HS-27A (cell line): Measurements from ENCODE around the gene LAMA5.

Experiments
- DNase-seq: peaks from one replicate; pipeline ENCODE4 v3.0.0-alpha.2; 2012; ENCODE audit warnings: low read depth, missing footprints

Gene LAMA5

GRCh38 chr20:62305149-62305764, 61.9 kb downstream of the LAMA5 start:
- DNase-seq, result no peak

- DNase-seq, result no peak
These were observed 62.6 kb downstream of the LAMA5 start for GRCh38 chr20:62304331-62305148.

- DNase-seq, result no peak
These were observed 63.5 kb downstream of the LAMA5 start for GRCh38 chr20:62303340-62304226.

- DNase-seq, result no peak
These were observed 64.1 kb downstream of the LAMA5 start for GRCh38 chr20:62303062-62303339.

GRCh38 chr20:62302341-62303061, 64.6 kb downstream of the LAMA5 start, which contains the start of gene ADRM1:
TSS of gene ADRM1 (plus strand) at chr20:62302997. CDS start at chr20:62303569, 572 bp downstream.
- DNase-seq, result peak; percentile 79

- peak; percentile 65 for DNase-seq
These were observed 65.3 kb downstream of the LAMA5 start for GRCh38 chr20:62301773-62302340.

GRCh38 chr20:62301111-62301668, 65.9 kb downstream of the LAMA5 start:
- no peak for DNase-seq

- DNase-seq, result no peak
These were observed 66.8 kb downstream of the LAMA5 start for GRCh38 chr20:62300319-62300718.

- DNase-seq, result no peak
These were observed 67.4 kb downstream of the LAMA5 start for GRCh38 chr20:62299666-62300236.

- no peak for DNase-seq
These were observed 68.4 kb downstream of the LAMA5 start for GRCh38 chr20:62298577-62299249.

GRCh38 chr20:62297449-62298227, 69.5 kb downstream of the LAMA5 start:
- DNase-seq, result no peak

- no peak for DNase-seq
These were observed 70.2 kb downstream of the LAMA5 start for GRCh38 chr20:62296724-62297448.

- DNase-seq, result no peak
These were observed 72.6 kb downstream of the LAMA5 start for GRCh38 chr20:62294516-62294915.

GRCh38 chr20:62293946-62294345, 73.2 kb downstream of the LAMA5 start:
- no peak for DNase-seq

GRCh38 chr20:62293111-62293784, 73.9 kb downstream of the LAMA5 start:
- no peak for DNase-seq

- no peak for DNase-seq
These were observed 75.0 kb downstream of the LAMA5 start for GRCh38 chr20:62292108-62292507.

GRCh38 chr20:62291251-62292066, 75.7 kb downstream of the LAMA5 start:
- DNase-seq, result no peak
